Stimulated activated naive CD4-positive, alpha-beta T cell (primary cell): Measurements from ENCODE around the gene ATRN.

ENCODE experiments used
- DNase-seq, 6 experiments: peaks; one replicate each; lab custom pipeline; 2025; lab: John Stamatoyannopoulos, UW

Gene ATRN

DNA sequence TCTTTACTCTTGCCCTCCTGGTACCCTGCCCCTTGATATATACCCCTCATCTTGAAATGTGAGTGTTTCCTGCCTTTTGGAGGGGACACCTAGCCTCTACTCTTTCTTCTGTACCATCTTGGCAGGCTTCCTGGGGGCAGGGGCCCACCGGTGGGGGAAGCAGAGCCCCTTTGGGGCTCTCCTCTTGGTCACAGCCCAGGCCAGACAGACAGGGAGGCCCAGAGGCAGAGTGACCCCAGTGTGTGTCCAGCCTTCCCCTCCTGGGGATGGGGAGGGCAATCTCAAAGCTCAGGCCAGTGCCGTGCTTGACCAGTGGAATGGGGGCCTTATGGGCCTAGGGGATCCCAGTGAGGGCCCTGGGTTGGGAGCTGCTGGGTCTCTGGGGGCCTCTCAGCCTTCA, 207.4 kb downstream of the ATRN start:
- DNase-seq, result no peak

DNA sequence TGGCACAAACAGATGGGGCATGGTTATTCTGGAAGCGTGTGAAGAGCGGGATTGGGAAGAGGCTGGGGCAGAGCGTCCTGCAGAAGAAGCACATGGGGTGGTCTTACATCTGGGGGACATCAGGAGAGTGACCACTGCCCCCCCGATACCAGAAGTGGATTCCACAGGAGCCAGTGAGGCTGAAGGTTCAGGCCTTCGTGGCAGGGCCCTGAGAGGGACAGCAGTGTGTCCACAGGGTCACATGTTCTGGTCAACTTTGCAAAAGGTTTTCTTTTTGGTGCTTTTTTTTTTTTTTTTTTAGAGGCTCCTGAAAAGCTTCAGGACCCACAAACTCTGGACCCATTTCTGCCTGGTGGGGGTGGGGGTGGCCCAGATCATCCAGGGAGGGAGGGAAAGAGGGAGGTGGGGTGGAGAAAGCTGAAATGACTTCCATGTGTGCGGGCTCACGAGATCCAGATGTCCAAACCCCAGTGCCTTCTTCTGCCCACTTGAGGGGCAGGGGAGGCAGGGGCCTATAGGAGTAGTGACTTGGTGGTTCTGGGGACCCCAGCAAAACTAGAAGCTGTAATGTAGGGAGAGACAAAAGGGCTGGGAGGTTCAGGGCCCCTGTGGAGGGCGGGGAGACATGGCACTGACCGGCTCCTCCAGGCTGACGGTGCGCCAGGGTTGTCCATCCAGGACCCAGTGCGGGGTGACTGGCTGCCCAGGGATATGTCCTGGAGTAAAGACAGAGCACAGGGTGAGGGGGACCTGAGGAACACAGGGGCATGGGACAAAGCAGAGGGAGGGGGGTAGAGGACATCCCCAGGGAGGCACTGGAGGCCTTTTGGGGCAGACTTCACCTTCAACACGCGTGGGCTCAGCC, 208.3 kb downstream of the ATRN start:
- DNase-seq, result no peak

DNA sequence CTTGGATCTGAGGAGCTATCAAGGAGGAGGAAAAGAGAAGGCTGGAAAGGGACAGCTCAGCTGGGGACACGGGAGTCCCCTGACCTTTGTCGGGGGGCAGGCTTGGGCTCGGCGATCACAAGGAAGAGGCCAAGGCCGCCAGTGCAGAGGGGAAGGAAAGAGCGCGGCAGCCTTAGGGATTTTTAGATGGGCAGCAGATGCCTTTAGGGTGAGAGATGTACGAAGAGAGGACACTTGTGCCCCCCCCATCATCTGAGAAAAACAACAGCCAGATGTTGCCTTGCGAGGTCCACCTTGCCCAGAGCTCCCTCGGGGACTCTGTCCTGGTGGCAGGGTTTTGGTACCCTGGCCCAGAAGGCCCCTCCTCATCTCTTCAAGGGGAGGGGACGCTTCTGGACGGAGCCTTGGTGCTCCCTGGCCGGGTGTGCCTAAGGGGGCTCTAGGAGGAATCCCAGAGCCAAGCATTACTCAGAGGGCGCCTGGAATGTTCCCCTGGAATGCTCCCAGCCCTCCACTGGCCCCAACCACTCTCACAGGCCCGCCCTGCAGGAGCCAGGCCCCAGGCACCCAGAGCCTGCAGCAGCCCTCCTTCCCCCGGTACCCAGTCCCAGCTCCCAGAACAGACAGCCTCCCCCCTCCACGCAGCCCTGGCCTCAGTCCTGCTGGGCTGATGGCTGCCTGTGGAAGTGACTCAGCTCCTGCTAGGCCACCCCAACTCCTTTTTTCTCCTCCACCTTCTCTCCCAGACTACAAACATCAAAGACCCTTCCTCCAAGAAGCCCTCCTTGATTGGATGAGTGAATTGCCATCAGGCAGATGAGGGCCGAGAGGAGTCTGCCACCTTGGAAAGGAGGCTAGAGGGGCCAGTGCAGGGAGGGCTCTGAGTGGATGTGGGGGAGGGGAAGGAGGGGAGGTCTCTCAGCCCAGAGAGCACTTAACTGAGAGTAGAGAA, 209.2 kb downstream of the ATRN start:
- DNase-seq, result no peak

DNA sequence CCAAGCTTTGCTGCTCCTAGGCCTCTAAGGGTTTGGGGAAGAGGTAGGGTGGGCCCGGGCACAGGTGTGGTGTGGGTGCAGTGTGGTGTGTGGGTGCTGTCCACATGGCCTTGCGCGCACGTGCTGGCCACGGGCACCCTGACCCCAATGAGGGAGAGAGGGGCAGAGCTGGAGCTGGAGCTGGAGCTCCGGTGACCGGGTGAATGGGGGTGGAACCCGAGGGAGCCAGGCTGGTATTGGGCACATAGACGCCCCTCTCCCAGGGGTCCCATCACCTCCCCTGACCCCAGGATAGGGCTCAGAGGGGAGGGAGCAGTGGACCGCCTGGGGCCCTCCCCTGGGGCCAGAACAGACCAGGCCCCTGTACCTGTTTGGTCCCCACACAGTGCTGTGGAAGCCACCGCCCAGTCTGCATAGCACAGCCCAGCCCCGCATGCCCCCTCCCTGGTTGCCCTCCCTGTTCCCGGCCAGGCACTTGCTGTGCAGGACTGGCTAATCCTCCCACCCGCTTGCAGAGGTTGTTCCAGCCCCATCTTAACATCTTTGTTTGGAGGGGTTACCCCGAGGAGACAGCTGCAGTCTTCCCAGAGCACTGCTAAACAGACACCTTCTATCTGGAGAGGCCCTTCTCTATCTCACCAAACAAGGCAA, 210.0 kb downstream of the ATRN start:
- no peak for DNase-seq

DNA sequence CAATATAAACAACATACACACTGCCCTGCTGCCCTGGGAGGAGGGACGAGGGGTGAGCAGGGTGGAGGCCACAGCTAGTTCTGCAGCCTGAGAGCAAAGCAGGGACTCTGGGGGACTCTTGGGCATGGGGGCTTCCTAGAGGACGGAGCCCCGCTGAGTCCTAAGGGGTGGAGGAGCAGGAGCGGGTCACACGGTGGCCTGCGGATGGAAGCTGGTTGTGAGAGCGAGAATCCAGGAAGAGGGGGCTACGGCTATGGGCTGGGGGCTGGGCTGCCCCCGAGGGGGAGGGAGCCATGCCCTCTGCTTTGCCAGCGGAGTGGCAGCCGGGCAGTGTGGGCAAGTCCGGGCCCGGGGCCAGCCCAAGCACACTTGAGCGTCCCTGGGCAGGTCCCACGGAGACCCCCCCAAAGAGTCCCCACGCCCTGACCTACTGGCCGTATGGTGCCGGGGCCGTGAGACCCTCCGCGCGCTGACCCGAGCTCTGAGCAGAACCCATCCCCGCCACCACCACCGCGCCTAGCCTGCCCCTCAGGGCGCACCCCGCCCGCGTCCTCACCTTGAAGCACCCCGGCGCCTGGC, 210.6 kb downstream of the ATRN start:
- no peak for DNase-seq

DNA sequence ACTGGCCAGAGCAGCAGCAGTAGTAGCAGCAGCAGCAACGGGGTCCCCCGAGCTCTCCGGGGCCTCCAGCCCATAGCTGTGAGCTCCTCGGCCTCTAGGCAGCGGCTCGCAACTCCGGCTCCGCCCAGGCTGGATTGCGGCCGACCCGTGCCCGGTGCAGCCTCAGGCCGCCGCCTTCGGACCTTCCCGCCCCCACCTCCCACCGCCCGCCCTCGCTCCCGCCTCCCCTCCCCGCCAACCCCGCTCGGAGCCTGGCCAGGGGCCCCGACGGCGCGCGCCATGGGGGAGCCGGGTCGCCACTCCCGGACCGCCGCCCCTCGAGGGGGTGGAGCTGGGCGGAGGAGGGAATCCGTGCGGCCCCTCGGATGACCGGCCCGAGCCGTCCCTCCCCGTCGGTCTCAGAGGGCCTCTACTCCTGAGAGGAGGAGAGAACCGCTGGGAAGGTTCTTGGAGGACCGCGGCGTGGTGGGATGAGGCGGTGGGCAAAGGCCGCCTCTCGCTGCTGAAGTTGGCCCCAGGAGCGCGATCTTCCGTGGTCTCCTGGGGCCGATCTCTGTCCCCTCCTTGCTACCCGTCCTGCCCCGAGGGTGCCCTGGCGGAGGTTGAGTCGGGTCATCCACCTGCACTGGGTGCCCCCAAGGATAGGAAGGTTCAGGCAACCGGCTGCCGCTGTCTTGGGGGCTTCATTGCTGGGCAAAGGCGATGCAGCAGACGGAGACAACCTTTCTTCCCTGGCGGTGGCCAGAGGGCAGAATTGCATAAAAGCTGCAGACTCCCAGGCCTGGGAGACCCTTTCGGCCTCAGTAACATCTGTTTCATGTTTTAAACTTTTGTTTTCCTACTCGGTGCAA, 211.3 kb downstream of the ATRN start, which contains the start of gene ADAM33:
Gene ADAM33, minus strand, starts transcription at position 80 of the 851 bp plus-strand sequence. Its CDS starts 6 bp downstream, at position 74.
- no peak for DNase-seq

DNA sequence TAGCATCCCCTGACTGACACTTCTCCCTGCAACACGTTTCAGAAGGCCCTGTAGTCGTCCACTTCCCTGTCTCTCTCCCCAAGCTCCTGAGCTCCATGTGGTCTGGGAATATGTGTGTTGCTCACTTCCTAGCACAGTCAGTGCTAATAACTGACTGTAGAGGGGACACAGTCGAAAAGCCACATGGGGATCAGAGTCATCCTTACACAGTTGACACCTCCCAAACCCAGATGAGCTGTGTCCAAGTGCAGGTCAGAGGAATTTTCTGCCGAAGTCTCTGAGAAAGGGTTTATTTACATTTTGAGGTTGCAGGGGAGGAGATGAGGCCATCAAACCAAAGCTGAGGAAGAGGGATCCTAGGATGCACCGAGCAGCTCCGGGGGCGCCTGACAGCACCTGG, 214.5 kb downstream of the ATRN start:
- DNase-seq, result no peak

DNA sequence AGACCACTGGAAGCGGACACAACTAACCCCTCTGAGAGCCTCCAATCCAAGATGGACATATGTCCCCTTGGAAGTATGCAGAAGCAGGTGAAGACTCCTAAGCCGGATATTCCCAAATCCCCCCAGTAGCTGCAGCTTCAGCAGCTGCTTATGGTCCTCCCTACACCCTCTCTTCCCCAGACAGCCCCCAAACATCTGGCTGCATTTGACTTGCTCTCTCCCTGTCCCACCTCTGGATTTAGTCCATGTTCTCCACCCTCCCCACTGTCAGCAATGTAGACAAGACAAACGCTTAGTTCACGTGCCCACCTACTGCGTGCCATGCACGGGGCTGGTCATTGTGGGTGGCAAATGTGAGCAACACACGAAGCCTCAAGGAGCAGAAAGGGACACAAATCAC, 215.6 kb downstream of the ATRN start:
- DNase-seq, result no peak

DNA sequence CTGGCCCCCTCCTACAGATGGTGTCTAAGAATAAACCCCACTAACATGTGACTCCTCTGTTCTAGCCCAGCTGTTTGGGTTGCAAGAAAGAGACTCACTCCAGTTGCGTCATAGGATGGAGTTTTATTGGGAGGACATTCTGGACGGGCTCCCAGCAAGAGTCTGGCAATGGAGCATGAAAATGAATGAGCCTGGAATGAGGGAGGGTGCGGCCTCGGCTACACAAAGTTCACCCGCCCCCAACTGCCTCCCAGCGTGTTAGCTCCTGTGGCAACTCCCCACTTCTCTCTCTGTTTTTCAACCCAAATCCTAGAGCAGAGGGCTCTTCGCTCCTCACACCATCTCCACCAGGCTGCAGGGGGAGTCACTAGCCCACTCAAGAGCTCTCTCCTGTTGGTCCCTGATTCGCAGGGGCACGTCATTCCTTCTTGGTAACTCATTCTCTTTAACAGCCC, 216.1 kb downstream of the ATRN start:
- no peak for DNase-seq

DNA sequence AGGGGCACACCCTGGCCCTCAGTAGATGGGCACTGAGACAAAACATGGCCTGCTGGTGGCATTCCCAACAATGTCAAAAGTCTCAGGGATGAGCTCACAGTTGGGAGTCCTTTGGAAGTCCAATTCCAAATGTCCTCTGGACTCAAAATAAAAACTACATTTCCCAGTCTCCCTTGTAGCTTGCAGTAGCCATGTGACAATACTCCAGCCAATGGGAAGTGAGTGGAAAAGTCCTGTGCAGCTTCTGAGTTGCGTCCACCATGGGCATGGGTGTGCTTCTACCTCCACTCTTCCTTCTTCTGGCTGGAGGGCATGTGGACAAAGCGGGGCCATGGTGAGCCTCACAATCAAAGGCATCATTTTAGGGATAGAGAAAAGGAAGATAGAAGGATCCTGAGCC, 216.8 kb downstream of the ATRN start:
- DNase-seq, result no peak

DNA sequence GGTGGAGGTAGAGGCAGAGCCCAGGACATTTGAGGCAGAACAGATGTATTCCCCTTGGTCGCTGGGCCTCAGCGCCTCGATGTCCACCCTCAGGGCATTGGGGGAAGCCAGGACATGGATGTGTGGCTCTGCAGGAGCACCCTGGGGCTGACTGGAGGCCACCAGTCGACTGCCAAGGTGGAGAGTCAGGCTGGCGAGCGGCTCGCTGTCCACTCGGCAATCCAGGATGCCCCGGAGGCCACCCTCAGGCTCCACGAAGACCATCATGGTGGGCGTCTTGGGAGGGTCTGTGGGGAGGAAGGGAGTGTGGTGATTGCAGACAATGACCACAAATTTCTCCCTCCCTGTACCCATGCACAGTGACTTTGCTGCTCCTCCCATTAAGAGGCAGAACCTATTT, 219.2 kb downstream of the ATRN start:
- DNase-seq, result no peak

DNA sequence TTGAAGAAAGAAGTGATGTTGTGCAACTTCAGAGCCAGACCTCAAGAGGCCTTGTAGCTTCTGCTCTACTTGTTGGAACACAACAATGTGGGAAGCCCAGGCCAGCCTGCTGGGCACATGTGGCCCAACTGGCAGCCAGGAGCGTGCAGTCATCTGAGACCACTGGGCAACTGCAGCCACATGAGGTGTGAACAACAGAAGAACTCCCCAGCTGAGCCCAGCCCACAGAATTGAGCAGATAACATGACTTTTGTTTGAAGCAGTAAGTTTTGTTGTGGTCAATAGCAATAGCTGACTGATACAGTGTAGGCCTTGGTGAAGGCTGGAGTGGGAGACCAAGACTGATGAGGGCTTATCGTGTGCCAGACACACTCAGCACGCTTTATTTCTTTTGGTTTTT, 219.6 kb downstream of the ATRN start:
- no peak for DNase-seq

DNA sequence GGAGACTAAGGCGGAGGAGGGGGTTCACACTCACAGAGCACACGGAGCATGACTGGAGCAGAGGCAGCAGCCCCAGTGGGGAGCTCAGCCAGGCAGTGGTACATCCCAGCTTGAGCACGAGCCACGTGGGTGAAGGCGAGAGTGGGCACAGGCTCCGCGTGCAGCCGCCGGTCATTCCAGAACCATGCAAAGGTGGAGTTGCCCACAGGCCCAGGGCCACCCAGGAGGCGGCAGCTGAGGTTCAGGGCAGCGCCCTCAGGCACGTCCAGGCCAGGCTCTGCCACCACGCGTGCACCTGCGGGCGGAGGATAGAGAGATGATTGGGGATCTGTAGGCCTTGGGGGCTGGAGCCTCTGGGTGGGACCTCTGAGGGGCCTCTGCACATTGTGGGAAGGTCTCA, 220.5 kb downstream of the ATRN start:
- no peak for DNase-seq

DNA sequence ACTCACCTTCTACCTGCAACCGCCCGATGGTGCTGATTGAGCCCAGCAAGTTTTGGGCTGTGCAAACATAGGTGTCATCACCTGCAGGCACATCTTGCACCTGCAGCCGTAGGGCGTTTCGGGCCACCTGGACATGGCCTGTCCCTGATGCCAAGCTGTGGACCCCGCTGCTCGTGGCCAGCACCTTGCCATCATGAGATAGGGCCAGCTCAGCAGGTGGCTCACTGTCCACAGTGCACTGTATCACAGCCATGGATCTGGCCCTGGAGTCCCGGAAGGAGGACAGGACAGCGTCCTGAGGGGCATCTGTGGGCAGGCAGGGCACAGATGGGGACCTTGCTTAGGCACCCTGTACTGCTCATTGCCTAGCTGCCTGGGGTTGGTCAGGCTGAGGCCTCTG, 221.1 kb downstream of the ATRN start:
- no peak for DNase-seq

DNA sequence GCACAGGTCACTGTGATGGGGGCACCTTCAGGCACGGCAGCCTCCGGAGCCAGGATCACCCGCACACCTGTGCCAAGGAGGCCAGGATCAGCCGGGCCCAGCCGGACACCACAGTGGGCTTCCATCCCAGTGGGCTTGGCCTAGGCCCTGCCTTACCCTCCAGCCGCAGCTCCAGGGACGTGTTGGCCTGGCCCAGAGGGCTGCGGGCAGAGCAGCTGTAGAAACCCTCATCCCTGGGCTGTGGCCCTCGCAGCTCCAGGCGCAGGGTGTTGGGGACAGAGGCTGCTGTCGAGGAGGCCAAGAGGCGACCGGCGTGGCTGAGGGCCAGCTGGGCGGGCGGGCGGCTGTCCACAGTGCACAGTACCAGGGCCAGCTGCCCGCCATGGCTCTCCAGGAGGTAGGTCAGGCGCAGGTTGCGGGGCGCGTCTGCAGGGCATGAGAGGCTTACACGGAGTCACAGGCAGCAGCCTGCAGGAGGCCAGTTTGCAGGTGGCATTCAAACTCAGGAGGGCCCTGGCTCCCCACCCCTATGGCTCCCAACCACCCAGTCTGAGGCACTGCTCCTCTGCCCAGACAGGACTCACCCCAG, 222.0 kb downstream of the ATRN start:
- DNase-seq, result no peak

DNA sequence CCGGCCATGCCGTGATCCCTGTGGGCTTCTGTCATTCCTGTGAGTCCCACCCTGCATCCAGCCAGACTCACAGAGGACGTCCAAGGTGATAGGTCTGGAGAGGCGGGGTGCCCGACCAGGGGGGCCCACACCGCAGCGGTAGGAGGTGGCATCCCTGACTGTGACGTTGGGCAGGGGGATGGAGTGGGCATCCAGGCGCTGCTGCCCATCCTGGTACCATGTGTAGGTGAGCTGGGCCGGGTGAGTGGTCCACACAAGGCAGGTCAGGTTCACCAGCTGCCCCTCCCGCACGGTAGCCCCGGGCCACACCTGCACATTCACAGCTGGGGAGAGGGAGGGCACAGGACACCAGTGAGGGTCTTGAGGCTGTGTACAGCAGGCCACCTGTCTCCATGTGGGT, 222.6 kb downstream of the ATRN start:
- DNase-seq, result no peak

DNA sequence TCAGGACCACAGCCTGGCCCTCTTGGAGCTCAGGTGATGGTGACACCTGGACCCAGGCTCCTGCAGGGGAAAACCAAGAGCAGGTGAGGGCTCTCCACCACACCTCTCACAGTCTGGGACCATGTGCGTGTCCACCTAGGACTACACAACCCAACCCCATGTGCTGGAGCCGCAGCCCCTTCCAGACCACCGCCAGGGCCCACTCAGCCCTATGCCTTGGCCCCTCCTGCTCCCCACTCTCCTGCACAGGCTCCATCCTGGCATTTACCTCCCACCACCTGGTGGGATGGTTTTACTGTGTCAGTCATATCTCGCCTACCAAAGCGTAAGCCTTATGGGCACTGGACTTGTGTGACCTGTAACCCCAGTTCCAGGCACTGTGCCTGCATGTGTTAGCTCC, 224.0 kb downstream of the ATRN start:
- DNase-seq, result no peak

DNA sequence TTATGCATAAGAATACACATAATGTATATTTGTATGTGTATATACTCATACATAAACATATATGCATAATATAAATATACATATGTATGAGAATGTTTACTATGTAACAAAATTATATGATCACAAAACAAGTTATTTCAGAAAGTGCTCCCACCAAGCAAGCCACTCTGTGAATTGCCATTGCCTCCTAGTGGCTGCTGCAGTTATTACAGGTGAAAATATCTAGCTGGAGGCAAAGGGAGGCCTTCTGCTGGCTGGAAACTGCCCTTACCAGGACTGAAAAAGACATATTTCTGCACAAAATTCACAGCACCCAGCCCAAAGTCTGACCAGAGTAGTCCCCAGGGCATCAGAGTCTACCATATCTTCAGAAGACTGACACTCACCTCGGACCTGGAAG, 225.4 kb downstream of the ATRN start:
- no peak for DNase-seq

DNA sequence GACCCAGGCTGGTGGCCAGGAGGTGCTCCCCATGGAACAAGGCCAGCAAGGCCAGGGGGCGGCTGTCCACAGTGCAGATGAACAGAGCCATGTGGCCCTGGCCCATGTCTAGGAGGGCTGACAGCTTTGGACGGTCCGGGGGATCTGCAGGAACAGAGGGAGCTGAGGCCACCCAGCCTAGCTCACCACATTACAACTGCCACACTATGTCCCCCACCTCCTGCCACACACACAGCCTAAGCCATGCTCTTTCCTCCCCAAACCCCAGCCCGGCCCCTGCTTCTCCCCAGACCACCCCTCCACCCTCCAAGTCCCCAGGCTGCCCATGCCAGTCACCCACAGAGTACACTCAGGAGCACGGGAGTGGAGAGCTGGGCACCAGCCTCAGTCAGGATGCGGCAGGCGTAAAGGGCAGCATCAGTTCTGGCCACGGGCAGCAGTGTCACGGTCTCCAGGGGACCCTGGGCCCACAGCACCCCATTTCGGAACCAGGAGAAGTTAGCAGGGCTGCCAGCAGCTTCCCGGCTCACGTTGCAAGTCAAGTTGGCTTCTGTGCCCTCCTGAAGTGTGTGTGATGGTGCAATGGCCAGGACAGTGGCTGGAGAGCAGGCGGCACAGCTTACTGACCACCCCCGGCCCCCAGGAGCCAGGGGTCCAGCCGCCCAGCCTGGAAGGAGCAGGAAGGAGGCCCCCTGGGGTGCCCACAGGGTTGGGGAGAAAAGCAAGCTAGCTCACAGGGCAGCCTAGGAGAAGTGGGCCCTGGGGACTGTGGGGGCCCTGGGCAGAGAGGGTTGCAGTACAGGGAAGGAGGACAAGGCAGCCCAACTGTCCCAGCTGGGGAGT, 226.1 kb downstream of the ATRN start:
- DNase-seq, result no peak
